OCI-LY1 (cell line): ENCODE measurements around the gene OGFR.

Experiments
- H2AFZ ChIP-seq: fragments of 200-600 bp; sonication (generic), shearing (Covaris generic); 2 replicates; pipeline ENCODE4 v1.6.0; 2014; ENCODE audit warnings: antibody characterized with exemption, mild to moderate bottlenecking, low read length
- H3F3A ChIP-seq: fragments of 200-600 bp; sonication (generic), shearing (Covaris generic); 2 replicates; pipeline ENCODE4 v1.6.0; 2014; ENCODE audit warnings: mild to moderate bottlenecking, antibody characterized with exemption, low read length, moderate library complexity; ENCODE audit not compliant: insufficient read depth
- H3K27ac ChIP-seq: fragments of 200-600 bp; sonication (generic); 2 replicates; pipeline ENCODE4 v1.5.1; 2014; ENCODE audit warnings: low read length, mixed run types, mild to moderate bottlenecking, low read depth; ENCODE audit not compliant: poor library complexity, severe bottlenecking
- H3K27me3 ChIP-seq: fragments of 200-600 bp; sonication (generic); 2 replicates; pipeline ENCODE4 v1.6.0; 2014; ENCODE audit warnings: antibody characterized with exemption, mild to moderate bottlenecking, low read length, moderate library complexity; ENCODE audit not compliant: insufficient read depth
- H3K36me3 ChIP-seq: fragments of 200-600 bp; sonication (generic); 2 replicates; pipeline ENCODE4 v1.6.1; 2014; ENCODE audit warnings: mild to moderate bottlenecking, antibody characterized with exemption, low read length, moderate library complexity, mixed read lengths; ENCODE audit not compliant: insufficient read depth
- H3K4me1 ChIP-seq: fragments of 200-600 bp; sonication (generic); 2 replicates; pipeline ENCODE4 v1.5.1; 2014; ENCODE audit warnings: mild to moderate bottlenecking, low read length, moderate library complexity; ENCODE audit not compliant: insufficient read depth, severe bottlenecking
- H3K4me2 ChIP-seq: fragments of 200-600 bp; sonication (generic), shearing (Covaris generic); 2 replicates; pipeline ENCODE4 v1.6.1; 2014; ENCODE audit warnings: low read length
- H3K4me3 ChIP-seq: fragments of 200-600 bp; sonication (generic); 2 replicates; pipeline ENCODE4 v1.5.1; 2014; ENCODE audit warnings: low read length, low read depth, mild to moderate bottlenecking, mixed read lengths; ENCODE audit not compliant: poor library complexity, severe bottlenecking
- H3K79me2 ChIP-seq: fragments of 200-600 bp; shearing (Covaris generic); 2 replicates; pipeline ENCODE4 v1.6.1; 2016; ENCODE audit warnings: mixed run types, low read length, mixed read lengths; ENCODE audit not compliant: insufficient read depth
- H3K9ac ChIP-seq: fragments of 200-600 bp; sonication (generic), shearing (Covaris generic); 2 replicates; pipeline ENCODE4 v1.6.1; 2014; ENCODE audit warnings: mild to moderate bottlenecking, low read length, mixed read lengths
- H3K9me2 ChIP-seq: fragments of 200-600 bp; sonication (generic), shearing (Covaris generic); 2 replicates; pipeline ENCODE4 v1.6.1; 2014; ENCODE audit warnings: low read depth, mild to moderate bottlenecking, low read length, mixed read lengths
- H3K9me3 ChIP-seq: fragments of 200-600 bp; shearing (Covaris generic); 2 replicates; pipeline ENCODE4 v1.6.1; 2014; ENCODE audit warnings: low read length, mixed read lengths
- H4K20me1 ChIP-seq: fragments of 200-600 bp; sonication (generic), shearing (Covaris generic); 2 replicates; pipeline ENCODE4 v1.6.0; 2016; ENCODE audit warnings: mild to moderate bottlenecking, low read length; ENCODE audit not compliant: insufficient read depth
- EZH2 ChIP-seq: fragments of 200-600 bp; sonication (generic), shearing (Covaris generic); IDR thresholded peaks from 2 replicates; pipeline ENCODE4 v1.8.0; 2017; ENCODE audit warnings: borderline replicate concordance, mixed run types, mild to moderate bottlenecking, antibody characterized with exemption, low read length, moderate library complexity, mixed read lengths
- TF ChIP-seq, protein P1 (sequence below): fragments of 200-600 bp; sonication (generic), shearing (Covaris generic); IDR thresholded peaks from 2 replicates; pipeline ENCODE4 v1.5.1; 2017; ENCODE audit warnings: mild to moderate bottlenecking, antibody characterized with exemption, low read length, moderate library complexity, mixed read lengths

The OGFR gene

DNA sequence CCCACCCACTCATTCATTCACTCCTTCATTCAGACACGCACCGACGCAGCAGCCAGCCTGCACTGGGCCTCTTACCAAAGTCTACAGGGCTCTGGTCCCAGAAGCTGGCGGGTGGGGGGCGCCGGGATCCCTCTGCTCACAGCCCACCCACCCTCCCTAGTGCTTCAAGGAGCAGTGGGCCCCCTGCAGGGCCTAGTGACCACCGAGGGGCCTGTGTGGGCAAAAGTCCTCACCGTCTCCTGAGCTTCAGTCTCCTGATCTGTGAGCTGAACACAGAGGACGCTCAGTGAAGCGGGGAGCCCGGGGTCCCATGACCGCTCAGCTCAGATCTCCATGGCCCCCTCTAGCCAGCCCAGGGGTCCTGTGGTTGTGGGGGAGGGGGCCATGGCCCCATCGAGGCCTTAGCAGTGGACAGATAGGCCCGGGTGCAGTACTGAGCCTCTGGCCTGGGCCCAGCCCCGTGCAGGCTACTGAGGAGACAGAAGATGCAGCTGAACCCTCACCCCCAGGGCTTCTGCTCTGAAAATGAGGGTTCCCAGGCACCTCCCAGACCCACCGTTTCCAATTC lies 41.8 kb upstream of the OGFR start:
- Histone ChIP-seq H3K27me3 (no peaks in the 10 kb centered on the region), H3K4me1 (no peaks in the 10 kb centered on the region), H3K79me2 (no peaks in the 10 kb centered on the region), H3K9me3 (no peaks in the 10 kb centered on the region), H3K9me2 (no peaks in the 10 kb centered on the region), H3K4me2 (no peak overlapping the region), H3K9ac (no peak overlapping the region), H3K36me3 (no peaks in the 10 kb centered on the region), H3F3A (no peaks in the 10 kb centered on the region), H3K27ac (no peak overlapping the region), H3K4me3 (no peak overlapping the region), H2AFZ (no peak overlapping the region), H4K20me1 (no peaks in the 10 kb centered on the region)
- no peak for TF ChIP-seq EZH2
- TF ChIP-seq, protein P1, sequence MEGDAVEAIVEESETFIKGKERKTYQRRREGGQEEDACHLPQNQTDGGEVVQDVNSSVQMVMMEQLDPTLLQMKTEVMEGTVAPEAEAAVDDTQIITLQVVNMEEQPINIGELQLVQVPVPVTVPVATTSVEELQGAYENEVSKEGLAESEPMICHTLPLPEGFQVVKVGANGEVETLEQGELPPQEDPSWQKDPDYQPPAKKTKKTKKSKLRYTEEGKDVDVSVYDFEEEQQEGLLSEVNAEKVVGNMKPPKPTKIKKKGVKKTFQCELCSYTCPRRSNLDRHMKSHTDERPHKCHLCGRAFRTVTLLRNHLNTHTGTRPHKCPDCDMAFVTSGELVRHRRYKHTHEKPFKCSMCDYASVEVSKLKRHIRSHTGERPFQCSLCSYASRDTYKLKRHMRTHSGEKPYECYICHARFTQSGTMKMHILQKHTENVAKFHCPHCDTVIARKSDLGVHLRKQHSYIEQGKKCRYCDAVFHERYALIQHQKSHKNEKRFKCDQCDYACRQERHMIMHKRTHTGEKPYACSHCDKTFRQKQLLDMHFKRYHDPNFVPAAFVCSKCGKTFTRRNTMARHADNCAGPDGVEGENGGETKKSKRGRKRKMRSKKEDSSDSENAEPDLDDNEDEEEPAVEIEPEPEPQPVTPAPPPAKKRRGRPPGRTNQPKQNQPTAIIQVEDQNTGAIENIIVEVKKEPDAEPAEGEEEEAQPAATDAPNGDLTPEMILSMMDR = no peak

DNA sequence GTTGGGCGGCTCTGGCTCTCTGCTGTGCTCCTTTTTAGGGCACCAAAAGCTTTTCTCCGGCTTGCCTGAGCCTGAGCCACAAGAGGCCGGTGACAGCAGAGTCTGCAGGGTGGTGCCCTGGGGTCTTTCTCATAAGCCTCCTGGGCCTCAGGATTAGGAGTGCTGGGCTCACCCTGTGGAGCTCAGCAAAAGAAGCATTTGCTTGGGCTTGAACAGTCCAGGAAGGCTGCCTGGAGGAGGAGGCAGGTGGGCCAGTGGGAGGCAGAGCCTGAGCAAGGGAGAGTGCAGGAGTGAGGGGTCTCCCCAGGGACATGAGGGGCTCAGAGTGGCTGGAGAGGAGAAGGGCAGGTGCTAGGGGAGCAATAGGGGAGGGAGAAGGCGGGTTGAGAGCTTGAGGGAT lies 41.2 kb upstream of the OGFR start:
- no peaks in the 10 kb centered on the region for H3K9me2 ChIP-seq
- no peak overlapping the region for H2AFZ ChIP-seq
- TF ChIP-seq, protein P1 = no peak
- TF ChIP-seq EZH2 = no peak
- no peaks in the 10 kb centered on the region for H3K9me3 ChIP-seq
- H3K27me3 ChIP-seq = no peaks in the 10 kb centered on the region
- H3K27ac ChIP-seq = no peak overlapping the region
- H3F3A ChIP-seq = no peaks in the 10 kb centered on the region
- H3K4me1 ChIP-seq = no peaks in the 10 kb centered on the region
- no peaks in the 10 kb centered on the region for H4K20me1 ChIP-seq
- no peak overlapping the region for H3K9ac ChIP-seq
- H3K36me3 ChIP-seq = no peaks in the 10 kb centered on the region
- H3K4me2 ChIP-seq = no peak overlapping the region
- H3K79me2 ChIP-seq = no peaks in the 10 kb centered on the region
- H3K4me3 ChIP-seq = no peak overlapping the region

DNA sequence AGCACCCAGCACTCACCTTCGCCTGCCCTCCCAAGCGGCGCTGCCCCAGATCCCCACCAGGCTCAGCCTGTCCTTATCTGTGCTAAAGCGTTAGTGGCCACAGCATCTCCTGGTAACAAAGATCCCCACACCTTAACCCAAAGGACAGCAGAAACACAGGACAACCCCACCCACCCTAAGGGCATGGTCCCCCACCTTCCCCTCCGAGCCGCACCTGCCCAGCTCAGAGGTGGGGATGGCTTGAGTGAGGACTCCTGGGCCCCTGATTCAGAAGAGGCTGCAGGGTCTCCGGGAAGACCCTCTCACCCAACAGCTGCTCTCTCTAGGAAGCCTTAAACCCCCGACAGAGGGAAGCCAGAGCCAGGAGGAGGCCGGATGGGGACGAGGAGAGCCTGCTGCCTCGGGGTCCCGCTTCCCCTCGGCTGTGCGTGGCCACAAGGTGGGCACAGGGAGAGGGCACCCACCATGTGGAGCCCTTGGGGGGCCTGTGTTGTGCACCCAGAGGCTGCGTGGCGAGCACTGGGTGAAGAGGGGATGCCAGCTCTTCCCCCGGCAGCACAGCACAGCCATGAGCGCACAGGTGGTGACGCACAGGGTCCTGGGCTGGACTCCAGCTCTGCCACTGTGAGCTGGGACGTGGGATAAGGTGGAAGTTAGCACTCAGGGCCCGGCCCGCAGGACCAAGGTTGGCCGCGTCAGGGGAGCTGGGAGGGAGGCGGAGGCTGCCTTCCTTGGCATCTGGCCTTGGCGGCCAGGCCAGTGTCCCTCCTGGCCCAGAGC lies 40.3 kb upstream of the OGFR start:
- no peak overlapping the region for H3K4me3 ChIP-seq
- H3K4me1 ChIP-seq = no peaks in the 10 kb centered on the region
- H3K9ac ChIP-seq = no peak overlapping the region
- no peak overlapping the region for H2AFZ ChIP-seq
- no peaks in the 10 kb centered on the region; the same call in 1 of the 2 replicates for H3K27me3 ChIP-seq
- H3K27ac ChIP-seq = no peak overlapping the region
- TF ChIP-seq EZH2 = no peak
- TF ChIP-seq, protein P1 = no peak
- no peaks in the 10 kb centered on the region for H3K9me3 ChIP-seq
- no peaks in the 10 kb centered on the region for H4K20me1 ChIP-seq
- H3F3A ChIP-seq = no peaks in the 10 kb centered on the region
- no peaks in the 10 kb centered on the region for H3K79me2 ChIP-seq
- no peaks in the 10 kb centered on the region for H3K36me3 ChIP-seq
- H3K4me2 ChIP-seq = no peak overlapping the region
- H3K9me2 ChIP-seq = no peaks in the 10 kb centered on the region
